HG03066 (cell line): ENCODE results near the gene DYNLL2.
"Not testable (repeated sequence)": the region's sequence is repeated elsewhere in the genome, so short reads cannot be mapped to it uniquely, and the experiment has no call there.

Experiments
- ATAC-seq: cut with Tn5 transposase; IDR thresholded peaks from one replicate; pipeline ENCODE4 v1.9.1; 2021; ENCODE audit warnings: low read depth; ENCODE audit not compliant: unreplicated experiment

The DYNLL2 gene

GRCh38 chr17:58066401-58066800 is 16.8 kb upstream of the DYNLL2 start:
- ATAC-seq, result no peak

- no peak for ATAC-seq
Observed at GRCh38 chr17:58072862-58073261, 10.4 kb upstream of the DYNLL2 start.

GRCh38 chr17:58073266-58073665 is 10.0 kb upstream of the DYNLL2 start:
- ATAC-seq, result not testable (repeated sequence)

GRCh38 chr17:58074406-58074805 is 8.8 kb upstream of the DYNLL2 start:
- not testable (repeated sequence) for ATAC-seq

- no peak for ATAC-seq
Observed at GRCh38 chr17:58079300-58080033, 3.8 kb upstream of the DYNLL2 start.

- no peak for ATAC-seq
Observed at GRCh38 chr17:58081646-58082340, 1.4 kb upstream of the DYNLL2 start.

- no peak for ATAC-seq
Observed at GRCh38 chr17:58082341-58082869, 814 bp upstream of the DYNLL2 start.

GRCh38 chr17:58083491-58084316 is 485 bp downstream of the DYNLL2 start:
- ATAC-seq, result peak; percentile 59

GRCh38 chr17:58084317-58084981 is 1.2 kb downstream of the DYNLL2 start:
- ATAC-seq, result no peak

GRCh38 chr17:58085039-58085715 is 2.0 kb downstream of the DYNLL2 start:
- ATAC-seq, result no peak

GRCh38 chr17:58086953-58087352 is 3.7 kb downstream of the DYNLL2 start:
- ATAC-seq, result no peak

GRCh38 chr17:58088624-58089023 is 5.4 kb downstream of the DYNLL2 start:
- ATAC-seq, result no peak

- ATAC-seq, result no peak
Observed at GRCh38 chr17:58089111-58089510, 5.9 kb downstream of the DYNLL2 start.

GRCh38 chr17:58091024-58091567 is 7.9 kb downstream of the DYNLL2 start:
- ATAC-seq, result no peak

GRCh38 chr17:58092101-58092796 is 9.0 kb downstream of the DYNLL2 start:
- no peak for ATAC-seq

- ATAC-seq, result no peak
Observed at GRCh38 chr17:58092797-58093385, 9.7 kb downstream of the DYNLL2 start.

GRCh38 chr17:58094118-58094517 is 10.9 kb downstream of the DYNLL2 start:
- no peak for ATAC-seq

- no peak for ATAC-seq
Observed at GRCh38 chr17:58096892-58097291, 13.7 kb downstream of the DYNLL2 start.
